ENCODE data around the gene OAF.
"Not testable (repeated sequence)": the region's sequence is repeated elsewhere in the genome, so short reads cannot be mapped to it uniquely, and the experiment has no call there.

OAF gene

DNA sequence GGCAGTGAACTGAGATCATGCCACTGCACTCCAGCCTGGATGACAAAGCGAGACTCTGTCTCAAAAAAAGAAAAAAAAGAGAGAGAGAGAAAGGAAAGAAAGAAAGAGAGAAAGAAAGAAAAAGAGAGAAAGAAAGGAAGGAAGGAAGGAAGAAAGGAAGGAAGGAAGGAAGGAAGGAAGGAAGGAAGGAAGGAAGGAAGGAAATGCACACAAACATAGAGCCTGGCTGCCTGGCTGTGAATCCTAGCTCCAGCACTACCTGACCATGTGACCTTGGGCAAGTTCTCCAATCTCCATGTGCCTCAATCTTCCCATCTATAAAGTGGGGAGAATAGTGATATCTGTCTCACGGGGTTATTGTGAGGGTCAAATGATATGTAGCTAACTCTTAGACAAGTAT is 63.1 kb downstream of the OAF start:
- DNase-seq = not testable (repeated sequence)

GRCh38 chr11:120279502-120279901 is 68.7 kb downstream of the OAF start:
- no peak for DNase-seq

All from activated CD4-positive, CD25-positive, alpha-beta regulatory T cell (primary cell).